Measurements from ENCODE around the gene CUTC. TPM values are rescaled to one million over a fixed set of nuclear protein-coding genes. Genes with fewer than 3 reads are reported as not detected.

The CUTC gene
- total and polyA plus RNA-seq, 3 experiments from 2014 or later: 26.7 to 49.9 (median 27.5) TPM

- H3K9me3 ChIP-seq (ENCODE audit: low read length): no peaks in the 10 kb centered on the region
- H3K27me3 Mint-ChIP-seq: no peaks in the 10 kb centered on the region
- peaks cover 0 to 7% (median 1%) of the 10 kb centered on the region in 3 donors for H3K36me3 Mint-ChIP-seq
- H3K27ac ChIP-seq (ENCODE audit: low read depth, low read length): no peak overlapping the region
- H3K9me3 Mint-ChIP-seq: no peaks in the 10 kb centered on the region
- POLR2A ChIA-PET: no interaction called here
- no peaks in the 10 kb centered on the region for H3K27me3 ChIP-seq (ENCODE audit: insufficient read depth, low read length, poor library complexity, severe bottlenecking)
- no peaks in the 10 kb centered on the region for H3K4me1 Mint-ChIP-seq
- CTCF ChIA-PET: no interaction called here
- H3K4me3 Mint-ChIP-seq: peak overlapping the region in 1 of 7 donors; percentile 29
- H3K4me1 ChIP-seq (ENCODE audit: insufficient read depth, low read length): no peaks in the 10 kb centered on the region
- no peaks in the 10 kb centered on the region for H3K36me3 ChIP-seq (ENCODE audit: insufficient read depth, low read length)
- no peak for DNase-seq
- H3K27ac Mint-ChIP-seq: peak overlapping the region in 1 of 8 donors; percentile 52
- H3K4me3 ChIP-seq (ENCODE audit: low read length): no peak overlapping the region
Observed at GRCh38 chr10:99799613-99800012, 67.6 kb downstream of the CUTC start.

GRCh38 chr10:99804471-99804870, 72.4 kb downstream of the CUTC start:
- H3K4me3 ChIP-seq (ENCODE audit: low read length): no peak overlapping the region
- no peaks in the 10 kb centered on the region for H3K4me1 ChIP-seq (ENCODE audit: insufficient read depth, low read length)
- CTCF ChIA-PET: no interaction called here
- no peak overlapping the region for H3K27ac ChIP-seq (ENCODE audit: low read depth, low read length)
- Mint-ChIP-seq H3K27ac (no peak overlapping the region), H3K9me3 (no peaks in the 10 kb centered on the region), H3K36me3 (peaks cover 4 to 5% (median 4%) of the 10 kb centered on the region in 3 donors), H3K4me1 (no peaks in the 10 kb centered on the region), H3K4me3 (no peak overlapping the region), H3K27me3 (peaks cover 0 to 3% of the 10 kb centered on the region in 2 donors)
- DNase-seq: no peak
- H3K27me3 ChIP-seq (ENCODE audit: insufficient read depth, low read length, poor library complexity, severe bottlenecking): no peaks in the 10 kb centered on the region
- H3K36me3 ChIP-seq (ENCODE audit: insufficient read depth, low read length): no peaks in the 10 kb centered on the region
- POLR2A ChIA-PET: no interaction called here
- no peaks in the 10 kb centered on the region for H3K9me3 ChIP-seq (ENCODE audit: low read length)

GRCh38 chr10:99805190-99805589, 73.2 kb downstream of the CUTC start:
- DNase-seq: no peak
- H3K36me3 ChIP-seq (ENCODE audit: insufficient read depth, low read length): no peaks in the 10 kb centered on the region
- no peaks in the 10 kb centered on the region for H3K9me3 Mint-ChIP-seq
- H3K27me3 ChIP-seq (ENCODE audit: insufficient read depth, low read length, poor library complexity, severe bottlenecking): no peaks in the 10 kb centered on the region
- no peak overlapping the region for H3K4me3 ChIP-seq (ENCODE audit: low read length)
- no peaks in the 10 kb centered on the region for H3K9me3 ChIP-seq (ENCODE audit: low read length)
- H3K27ac ChIP-seq (ENCODE audit: low read depth, low read length): no peak overlapping the region
- CTCF ChIA-PET: no interaction called here
- H3K4me3 Mint-ChIP-seq: no peak overlapping the region
- POLR2A ChIA-PET: no interaction called here
- H3K36me3 Mint-ChIP-seq: peaks cover 4 to 10% (median 4%) of the 10 kb centered on the region in 3 donors
- no peaks in the 10 kb centered on the region for H3K4me1 Mint-ChIP-seq
- peaks cover 0 to 3% of the 10 kb centered on the region in 2 donors for H3K27me3 Mint-ChIP-seq
- no peak overlapping the region for H3K27ac Mint-ChIP-seq
- no peaks in the 10 kb centered on the region for H3K4me1 ChIP-seq (ENCODE audit: insufficient read depth, low read length)

Other genes with a start within 250 kb of the CUTC start
- not detected for gene NKX2-3, start 199.3 kb upstream of the CUTC start, total RNA-seq
- not detected for gene NKX2-3, start 199.3 kb upstream of the CUTC start, polyA plus RNA-seq
- gene SLC25A28, start 111.8 kb upstream of the CUTC start, total RNA-seq: 10 to 100 TPM; 41.9 to 42.9 TPM
- gene SLC25A28, start 111.8 kb upstream of the CUTC start, polyA plus RNA-seq: 26.4 TPM
- 1 to 10 TPM; 7.4 to 8.3 TPM for gene ENTPD7, start 72.7 kb upstream of the CUTC start, total RNA-seq
- 2.0 TPM for gene ENTPD7, start 72.7 kb upstream of the CUTC start, polyA plus RNA-seq
- gene COX15, start 107 bp upstream of the CUTC start, total RNA-seq: 10 to 100 TPM; 35.8 to 36.5 TPM
- gene COX15, start 107 bp upstream of the CUTC start, polyA plus RNA-seq: 34.5 TPM
- gene ABCC2, start 50.4 kb downstream of the CUTC start, total RNA-seq: 1 to 10 TPM; 1.1 to 1.5 TPM
- gene ABCC2, start 50.4 kb downstream of the CUTC start, polyA plus RNA-seq: 0.14 TPM